BLaER1 (cell line): Measurements from ENCODE around the gene KSR2.
A peak's percentile ranks its signal among the peaks of the same experiment; 100 is the strongest.

Source experiments
- H3K27ac ChIP-seq: shearing (Covaris generic); formaldehyde crosslinking; 2 replicates; pipeline ENCODE4 v1.8.1; 2022
- H3K27me3 ChIP-seq: shearing (Covaris generic); formaldehyde crosslinking; 2 replicates; pipeline ENCODE4 v1.8.1; 2022
- H3K36me3 ChIP-seq: shearing (Covaris generic); formaldehyde crosslinking; 2 replicates; pipeline ENCODE4 v1.8.1; 2022
- H3K4me1 ChIP-seq: shearing (Covaris generic); formaldehyde crosslinking; 2 replicates; pipeline ENCODE4 v1.8.1; 2022
- H3K4me2 ChIP-seq: shearing (Covaris generic); formaldehyde crosslinking; 2 replicates; pipeline ENCODE4 v1.8.1; 2022
- H3K4me3 ChIP-seq: shearing (Covaris generic); formaldehyde crosslinking; 2 replicates; pipeline ENCODE4 v1.8.1; 2022
- H3K9ac ChIP-seq: shearing (Covaris generic); formaldehyde crosslinking; 2 replicates; pipeline ENCODE4 v1.8.1; 2022
- H3K9me3 ChIP-seq: shearing (Covaris generic); formaldehyde crosslinking; 2 replicates; pipeline ENCODE4 v1.8.1; 2022
- H4K20me1 ChIP-seq: shearing (Covaris generic); formaldehyde crosslinking; 2 replicates; pipeline ENCODE4 v1.8.1; 2022
- Cebpa-rat ChIP-seq: shearing (Covaris generic); IDR thresholded peaks from 2 replicates; pipeline ENCODE4 v1.8.1; 2022

KSR2 gene

GRCh38 chr12:117427211-117427610 is 541.6 kb downstream of the KSR2 start:
- Histone ChIP-seq H3K4me2 (no peak overlapping the region), H4K20me1 (no peaks in the 10 kb centered on the region)
- TF ChIP-seq Cebpa-rat = no peak

GRCh38 chr12:117421987-117422386 is 546.8 kb downstream of the KSR2 start:
- H3K36me3 ChIP-seq = no peaks in the 10 kb centered on the region
- peaks cover 18% of the 10 kb centered on the region; the same call in 1 of the 2 replicates for H3K4me1 ChIP-seq
- no peaks in the 10 kb centered on the region for H4K20me1 ChIP-seq
- no peak overlapping the region for H3K4me2 ChIP-seq
- no peak for TF ChIP-seq Cebpa-rat
- no peaks in the 10 kb centered on the region for H3K27me3 ChIP-seq
- no peak overlapping the region for H3K4me3 ChIP-seq
- H3K9ac ChIP-seq = no peak overlapping the region
- no peak overlapping the region for H3K27ac ChIP-seq
- peaks cover 9% of the 10 kb centered on the region for H3K9me3 ChIP-seq

More at GRCh38 chr12:117427211-117427610, 541.6 kb downstream of the KSR2 start:
- Histone ChIP-seq H3K9ac (no peak overlapping the region), H3K9me3 (no peaks in the 10 kb centered on the region; the same call in 1 of the 2 replicates), H3K36me3 (no peaks in the 10 kb centered on the region), H3K27ac (no peak overlapping the region), H3K4me3 (no peak overlapping the region), H3K27me3 (no peaks in the 10 kb centered on the region), H3K4me1 (no peaks in the 10 kb centered on the region)

GRCh38 chr12:117421068-117421752 is 547.6 kb downstream of the KSR2 start:
- Histone ChIP-seq H3K4me2 (no peak overlapping the region; the same call in 1 of the 2 replicates), H3K4me1 (peaks cover 18% of the 10 kb centered on the region; the same call in 1 of the 2 replicates)

GRCh38 chr12:117417004-117417403 is 551.8 kb downstream of the KSR2 start:
- TF ChIP-seq Cebpa-rat = no peak
- Histone ChIP-seq H3K27me3 (no peaks in the 10 kb centered on the region), H3K4me1 (peaks cover 18% of the 10 kb centered on the region; the same call in 1 of the 2 replicates), H3K4me3 (no peak overlapping the region), H4K20me1 (no peaks in the 10 kb centered on the region), H3K4me2 (no peak overlapping the region), H3K9ac (no peak overlapping the region), H3K27ac (no peak overlapping the region), H3K9me3 (peaks cover 9% of the 10 kb centered on the region), H3K36me3 (no peaks in the 10 kb centered on the region)

More at GRCh38 chr12:117421068-117421752, 547.6 kb downstream of the KSR2 start:
- Histone ChIP-seq H3K36me3 (no peaks in the 10 kb centered on the region), H3K9ac (no peak overlapping the region), H3K4me3 (no peak overlapping the region), H3K27me3 (no peaks in the 10 kb centered on the region), H4K20me1 (no peaks in the 10 kb centered on the region), H3K27ac (no peak overlapping the region), H3K9me3 (peaks cover 9% of the 10 kb centered on the region)
- TF ChIP-seq Cebpa-rat = no peak

- H3K4me3 ChIP-seq = no peak overlapping the region
- H3K27me3 ChIP-seq = no peaks in the 10 kb centered on the region
- no peak overlapping the region for H3K4me2 ChIP-seq
- H4K20me1 ChIP-seq = no peaks in the 10 kb centered on the region
- H3K9me3 ChIP-seq = no peaks in the 10 kb centered on the region
- H3K36me3 ChIP-seq = no peaks in the 10 kb centered on the region
- TF ChIP-seq Cebpa-rat = no peak
- no peak overlapping the region for H3K27ac ChIP-seq
- no peak overlapping the region for H3K9ac ChIP-seq
- peaks cover 7% of the 10 kb centered on the region; the same call in 1 of the 2 replicates for H3K4me1 ChIP-seq
These were observed 556.2 kb downstream of the KSR2 start for GRCh38 chr12:117412465-117413188.

- no peak overlapping the region for H3K4me2 ChIP-seq
- H3K4me3 ChIP-seq = no peak overlapping the region
- no peaks in the 10 kb centered on the region for H3K27me3 ChIP-seq
- H3K9ac ChIP-seq = no peak overlapping the region
- no peaks in the 10 kb centered on the region for H3K9me3 ChIP-seq
- no peaks in the 10 kb centered on the region for H3K36me3 ChIP-seq
- H4K20me1 ChIP-seq = no peaks in the 10 kb centered on the region
- peaks cover 14% of the 10 kb centered on the region for H3K4me1 ChIP-seq
- TF ChIP-seq Cebpa-rat = no peak
- H3K27ac ChIP-seq = no peak overlapping the region
These were observed 559.5 kb downstream of the KSR2 start for GRCh38 chr12:117409286-117409685.

- H3K4me2 ChIP-seq = no peak overlapping the region
- H3K27me3 ChIP-seq = no peaks in the 10 kb centered on the region
- no peak for TF ChIP-seq Cebpa-rat
- no peaks in the 10 kb centered on the region for H4K20me1 ChIP-seq
- H3K4me1 ChIP-seq = peaks cover 16% of the 10 kb centered on the region
- H3K9ac ChIP-seq = no peak overlapping the region
- H3K9me3 ChIP-seq = peaks cover 7% of the 10 kb centered on the region
- no peak overlapping the region for H3K4me3 ChIP-seq
- no peak overlapping the region for H3K27ac ChIP-seq
- no peaks in the 10 kb centered on the region for H3K36me3 ChIP-seq
These were observed 560.5 kb downstream of the KSR2 start for GRCh38 chr12:117408161-117408791.

GRCh38 chr12:117404940-117405339 is 563.9 kb downstream of the KSR2 start:
- Histone ChIP-seq H3K4me3 (no peak overlapping the region), H3K36me3 (no peaks in the 10 kb centered on the region), H3K9me3 (peaks cover 7% of the 10 kb centered on the region), H3K4me1 (peaks cover 24% of the 10 kb centered on the region), H3K9ac (no peak overlapping the region), H3K27me3 (no peaks in the 10 kb centered on the region), H4K20me1 (no peaks in the 10 kb centered on the region), H3K27ac (no peak overlapping the region), H3K4me2 (0 out of 2 replicates have a peak overlapping the region, but pooled peaks have one; percentile 22)
- no peak for TF ChIP-seq Cebpa-rat

- Histone ChIP-seq H3K4me2 (peak overlapping the region; percentile 22; the same call in 1 of the 2 replicates), H3K36me3 (no peaks in the 10 kb centered on the region), H3K9ac (no peak overlapping the region), H3K4me1 (peaks cover 24% of the 10 kb centered on the region), H4K20me1 (no peaks in the 10 kb centered on the region), H3K27ac (no peak overlapping the region), H3K27me3 (no peaks in the 10 kb centered on the region), H3K9me3 (peaks cover 8% of the 10 kb centered on the region), H3K4me3 (no peak overlapping the region)
- TF ChIP-seq Cebpa-rat = no peak
These were observed 564.5 kb downstream of the KSR2 start for GRCh38 chr12:117404203-117404853.
